Cerebellar cortex (tissue), 1 donor: ENCODE data around the gene ZNF655.
"Not testable (repeated sequence)": the region's sequence is repeated elsewhere in the genome, so short reads cannot be mapped to it uniquely, and the experiment has no call there.

Source experiments
- DNase-seq: peaks from one replicate; pipeline ENCODE4 v3.0.0-alpha.2; 2015; ENCODE audit warnings: low spot score

The ZNF655 gene, protein sequence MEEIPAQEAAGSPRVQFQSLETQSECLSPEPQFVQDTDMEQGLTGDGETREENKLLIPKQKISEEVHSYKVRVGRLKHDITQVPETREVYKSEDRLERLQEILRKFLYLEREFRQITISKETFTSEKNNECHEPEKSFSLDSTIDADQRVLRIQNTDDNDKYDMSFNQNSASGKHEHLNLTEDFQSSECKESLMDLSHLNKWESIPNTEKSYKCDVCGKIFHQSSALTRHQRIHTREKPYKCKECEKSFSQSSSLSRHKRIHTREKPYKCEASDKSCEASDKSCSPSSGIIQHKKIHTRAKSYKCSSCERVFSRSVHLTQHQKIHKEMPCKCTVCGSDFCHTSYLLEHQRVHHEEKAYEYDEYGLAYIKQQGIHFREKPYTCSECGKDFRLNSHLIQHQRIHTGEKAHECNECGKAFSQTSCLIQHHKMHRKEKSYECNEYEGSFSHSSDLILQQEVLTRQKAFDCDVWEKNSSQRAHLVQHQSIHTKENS

DNA sequence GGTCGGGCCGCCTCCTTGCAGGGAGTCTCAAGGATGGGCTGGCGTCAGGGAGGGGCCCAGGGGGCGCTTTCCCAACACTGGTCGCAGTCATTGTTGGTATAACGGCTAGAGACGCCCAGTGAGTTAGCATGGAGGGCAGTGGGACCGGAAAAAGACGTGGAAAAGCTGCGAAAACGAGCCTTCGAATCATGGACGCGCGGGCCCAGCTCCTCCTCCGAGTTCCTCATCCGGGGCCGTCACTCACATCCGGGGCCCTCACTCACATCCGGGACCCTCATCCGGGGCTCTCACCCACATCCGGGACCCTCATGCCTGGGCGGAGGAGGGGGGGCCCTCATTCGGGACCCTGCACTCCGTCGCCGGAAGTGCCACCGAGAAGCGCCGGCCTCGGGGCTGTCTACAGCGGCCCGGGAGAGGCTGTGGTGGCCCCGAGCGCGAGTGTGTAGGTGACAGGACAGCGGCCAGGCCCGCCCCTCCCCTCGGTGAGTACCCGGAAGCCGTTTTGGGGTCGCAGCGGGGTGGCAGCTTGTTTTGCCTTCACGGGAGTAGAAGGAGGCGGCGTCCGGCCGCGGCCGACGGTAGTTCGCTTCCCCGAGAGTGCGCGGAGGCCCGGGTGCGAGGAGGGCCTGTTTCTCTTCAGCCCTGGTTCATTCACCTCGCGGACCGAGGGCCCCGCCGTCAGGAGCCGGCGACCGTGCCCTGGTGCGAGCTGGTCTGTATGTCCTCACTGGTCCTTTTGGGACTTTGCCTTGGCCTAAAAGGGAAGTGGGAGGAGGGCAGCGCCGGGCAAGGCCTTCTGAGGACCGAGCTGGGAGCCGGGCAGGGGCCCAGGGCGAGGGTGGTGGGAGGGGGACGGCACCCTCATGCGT is at the start of gene ZNF655:
TSS of gene ZNF655 (plus strand) at position 337 of the 869 bp plus-strand sequence. CDS start 1,918 bp downstream, outside the sequence.
- peak; percentile 88 for DNase-seq

DNA sequence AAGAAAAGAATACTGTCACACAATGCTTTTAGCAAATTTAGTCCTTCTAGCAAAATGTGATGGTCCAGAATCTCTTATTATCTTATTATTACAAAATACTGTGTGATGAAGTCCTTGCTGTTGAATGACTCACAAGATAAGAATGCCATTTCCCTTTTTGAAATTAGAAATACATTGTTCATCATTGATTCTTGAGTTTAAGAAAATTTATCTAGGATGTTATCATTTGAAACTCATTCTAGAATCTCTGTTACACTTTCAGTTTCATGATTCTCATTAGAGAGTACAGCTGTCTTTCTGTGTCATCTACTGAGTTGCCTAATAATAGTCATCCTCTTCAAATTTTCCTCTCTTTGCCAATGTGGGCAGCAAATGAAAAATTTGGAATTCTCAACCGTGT is 44.4 kb upstream of the ZNF655 start:
- DNase-seq: no peak

DNA sequence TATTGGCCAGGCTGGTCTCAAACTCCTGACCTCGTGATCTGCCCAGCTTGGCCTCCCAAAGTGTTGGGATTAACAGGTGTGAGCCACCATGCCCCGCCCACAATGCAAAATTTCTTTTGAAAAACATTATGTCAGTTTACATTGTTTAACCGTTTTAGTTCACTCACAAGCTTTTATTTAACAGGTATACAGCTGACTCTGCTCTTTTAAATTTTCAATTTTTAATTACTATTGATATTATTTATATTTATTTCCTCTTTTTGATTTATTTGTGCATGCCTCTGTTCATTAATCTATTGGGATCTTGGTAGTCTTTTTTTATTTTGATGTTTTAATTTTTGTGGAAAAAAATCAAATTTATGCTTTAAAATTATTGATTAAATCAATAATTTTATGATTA is 37.0 kb upstream of the ZNF655 start:
- no peak for DNase-seq

DNA sequence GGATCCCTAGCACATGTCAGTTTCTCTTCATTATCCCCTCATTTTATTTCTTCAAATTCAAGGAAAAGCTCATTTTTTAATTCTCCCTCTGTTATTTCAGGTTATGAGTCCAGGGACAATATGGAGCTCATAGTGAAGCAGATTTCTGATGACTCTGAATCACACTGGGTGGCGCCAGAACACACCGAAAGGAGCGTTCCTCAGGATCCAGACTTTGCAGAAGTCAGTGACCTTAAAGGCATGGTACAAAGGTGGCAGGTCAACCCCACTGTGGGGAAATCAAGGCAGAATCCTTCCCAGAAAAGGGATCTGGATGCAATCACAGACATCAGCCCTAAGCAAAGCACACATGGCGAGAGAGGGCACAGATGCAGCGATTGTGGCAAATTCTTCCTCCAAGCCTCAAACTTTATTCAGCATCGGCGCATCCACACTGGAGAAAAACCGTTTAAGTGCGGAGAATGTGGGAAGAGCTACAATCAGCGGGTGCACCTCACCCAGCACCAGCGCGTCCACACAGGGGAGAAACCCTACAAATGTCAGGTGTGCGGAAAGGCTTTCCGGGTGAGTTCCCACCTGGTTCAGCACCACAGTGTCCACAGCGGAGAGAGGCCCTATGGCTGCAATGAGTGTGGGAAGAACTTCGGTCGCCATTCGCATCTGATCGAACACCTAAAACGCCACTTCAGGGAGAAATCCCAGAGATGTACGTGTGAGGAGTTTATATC is 32.6 kb upstream of the ZNF655 start:
- no peak for DNase-seq

DNA sequence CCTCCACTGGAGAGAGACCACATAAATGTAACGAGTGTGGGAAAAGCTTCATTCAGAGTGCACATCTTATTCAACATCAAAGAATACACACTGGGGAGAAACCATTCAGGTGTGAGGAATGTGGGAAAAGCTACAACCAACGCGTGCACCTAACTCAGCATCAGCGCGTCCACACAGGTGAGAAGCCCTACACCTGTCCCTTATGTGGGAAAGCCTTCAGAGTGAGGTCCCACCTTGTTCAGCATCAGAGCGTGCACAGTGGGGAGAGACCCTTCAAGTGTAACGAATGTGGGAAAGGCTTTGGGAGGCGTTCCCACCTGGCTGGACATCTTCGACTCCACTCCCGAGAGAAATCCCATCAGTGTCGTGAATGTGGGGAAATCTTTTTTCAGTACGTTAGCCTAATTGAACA is 27.1 kb upstream of the ZNF655 start:
- DNase-seq: no peak

DNA sequence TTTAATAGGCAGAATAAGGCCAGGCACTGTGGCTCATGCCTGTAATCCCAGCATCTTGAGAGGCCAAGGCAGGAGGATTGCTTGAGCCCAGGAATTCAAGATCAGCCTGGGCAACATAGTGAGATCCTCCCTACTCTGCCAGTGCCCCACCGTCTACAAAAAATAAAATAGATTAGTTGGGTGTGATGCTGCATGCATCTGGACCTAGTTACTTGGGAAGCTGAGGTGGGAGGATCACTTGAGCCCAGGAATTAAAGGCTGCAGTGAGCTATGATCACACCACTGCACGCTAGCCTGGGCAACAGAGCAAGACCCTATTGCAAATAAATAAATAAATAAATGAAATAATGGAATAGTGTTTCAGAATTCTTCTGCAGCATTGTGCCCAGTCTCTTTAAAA is 22.8 kb upstream of the ZNF655 start:
- no peak for DNase-seq

DNA sequence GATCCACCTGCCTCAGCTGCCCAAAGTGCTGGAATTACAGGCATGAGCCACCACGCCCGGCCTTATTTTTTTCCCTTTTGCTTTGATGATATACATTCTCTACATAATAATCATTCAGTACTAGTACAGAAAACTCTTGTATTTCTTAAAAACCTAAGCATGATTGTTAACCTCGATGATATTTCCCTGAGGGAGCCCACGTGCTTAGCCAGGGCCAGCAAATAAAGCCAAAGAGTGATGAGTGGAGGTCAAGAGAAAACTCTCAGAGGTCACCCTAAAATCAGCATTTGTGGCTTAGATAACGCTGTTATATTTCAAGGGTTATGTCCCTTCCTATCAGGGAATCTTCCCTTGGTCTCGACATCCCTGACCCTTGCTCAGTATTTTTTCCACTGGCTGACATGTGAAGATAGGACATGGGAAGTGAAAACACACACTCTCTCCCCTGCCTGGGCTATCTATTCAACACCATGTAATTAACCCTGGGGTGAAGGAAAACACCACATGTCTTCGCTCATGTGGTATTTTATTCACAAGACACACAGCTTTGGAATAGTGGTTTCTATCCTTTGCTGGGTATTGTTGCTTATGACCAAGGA is 19.1 kb upstream of the ZNF655 start:
- no peak for DNase-seq

DNA sequence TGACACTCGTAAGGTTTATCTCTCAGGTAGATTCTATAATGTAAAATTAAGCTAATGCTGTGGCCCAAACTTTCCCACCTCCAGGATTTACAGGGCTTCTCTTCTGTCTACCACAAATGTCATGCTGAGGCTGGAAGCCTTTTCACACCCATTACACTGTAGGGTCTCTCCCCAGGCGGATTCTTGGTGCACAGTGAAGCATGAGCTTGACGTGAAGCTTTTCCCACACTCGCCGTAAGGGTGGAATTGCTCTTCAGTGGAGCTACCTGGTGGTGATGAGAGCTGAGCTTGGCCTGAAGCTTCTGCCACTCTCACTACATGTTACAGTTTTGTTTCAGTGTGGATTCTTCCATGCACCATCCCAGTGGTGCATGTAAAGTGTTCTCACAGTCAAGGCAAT is 17.9 kb upstream of the ZNF655 start:
- DNase-seq: no peak

DNA sequence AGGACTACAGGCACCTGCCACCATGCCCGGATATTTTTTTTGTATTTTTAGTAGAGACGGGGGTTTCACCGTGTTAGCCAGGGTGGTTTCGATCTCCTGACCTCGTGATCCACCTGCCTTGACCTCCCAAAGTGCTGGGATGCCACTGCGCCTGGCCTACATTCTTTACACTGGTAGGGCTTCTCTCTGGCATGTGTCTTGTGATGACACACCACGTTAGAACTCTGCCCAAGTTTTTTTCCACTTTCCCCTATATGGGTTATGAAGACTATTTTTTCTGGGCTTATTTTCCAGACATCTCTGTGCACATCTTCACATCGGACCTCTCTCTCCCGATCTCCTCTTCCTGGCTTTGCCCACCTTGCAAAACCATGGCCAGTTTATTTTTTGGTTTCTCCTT is 17.2 kb upstream of the ZNF655 start:
- DNase-seq: no peak

DNA sequence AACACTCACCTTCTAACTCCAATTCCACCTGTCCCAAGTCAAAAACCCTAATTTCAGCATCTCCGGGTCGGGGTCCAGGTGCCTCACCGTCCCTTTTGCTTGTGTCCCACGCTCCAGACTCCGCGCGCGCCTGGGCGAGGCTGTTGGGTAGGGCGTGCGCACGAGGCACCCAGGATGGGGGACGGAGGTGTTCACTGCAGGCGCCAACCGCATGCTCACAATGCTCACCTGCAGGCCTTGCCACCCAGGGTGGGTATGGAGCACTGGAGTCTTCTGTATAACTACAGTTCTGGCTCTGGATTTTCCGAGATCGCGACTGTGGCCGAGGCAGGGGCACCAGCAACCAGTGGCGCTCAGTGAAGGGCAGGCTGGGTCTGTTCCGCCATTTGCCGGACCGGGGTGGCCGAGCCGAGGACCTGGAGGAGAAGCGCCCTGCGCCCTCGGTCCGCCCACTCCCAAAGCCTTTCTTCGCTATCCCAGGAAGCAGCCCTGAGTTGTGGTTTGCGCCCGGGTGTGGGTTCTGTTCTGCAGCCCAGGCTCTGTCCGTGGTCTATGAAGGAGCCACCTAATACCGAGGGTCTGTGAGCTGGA is 15.3 kb upstream of the ZNF655 start:
- DNase-seq: no peak

DNA sequence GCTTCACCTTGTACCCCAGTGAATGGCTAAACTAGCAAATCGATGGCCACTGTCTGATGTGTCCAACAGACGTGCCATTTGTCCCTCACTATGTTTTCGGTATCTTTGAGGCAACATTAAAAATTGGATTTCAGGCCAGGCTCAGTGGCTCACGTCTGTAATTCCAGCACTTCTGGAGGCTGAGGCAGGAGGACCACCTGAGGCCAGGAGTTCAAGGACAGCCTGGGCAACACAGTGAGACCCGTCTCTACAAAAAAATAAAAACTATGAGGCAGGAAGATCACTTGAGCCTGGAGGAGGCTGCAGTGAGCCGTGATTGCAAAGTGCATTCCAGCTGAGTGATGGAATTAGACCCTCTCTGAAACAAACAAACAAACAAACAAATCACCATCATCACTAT is 14.5 kb upstream of the ZNF655 start:
- no peak for DNase-seq

DNA sequence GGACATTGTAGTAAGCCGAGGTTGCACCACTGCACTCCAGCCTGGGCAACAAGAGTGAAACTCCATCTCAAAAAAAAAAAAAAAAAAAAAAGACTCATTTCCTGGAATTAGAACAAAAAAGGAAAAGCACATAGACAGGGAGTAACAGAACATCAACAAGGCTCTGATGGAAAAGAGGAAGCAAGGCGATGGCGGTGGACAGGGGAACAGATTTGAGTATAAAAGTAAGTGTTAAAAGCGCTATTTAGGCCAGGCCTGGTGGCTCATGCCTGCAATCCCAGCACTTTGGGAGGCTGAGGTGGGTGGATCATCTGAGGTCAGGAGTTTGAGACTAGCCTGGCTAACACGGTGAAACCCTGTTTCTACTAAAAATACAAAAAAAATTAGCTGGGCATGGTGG is 13.1 kb upstream of the ZNF655 start:
- DNase-seq: not testable (repeated sequence)

DNA sequence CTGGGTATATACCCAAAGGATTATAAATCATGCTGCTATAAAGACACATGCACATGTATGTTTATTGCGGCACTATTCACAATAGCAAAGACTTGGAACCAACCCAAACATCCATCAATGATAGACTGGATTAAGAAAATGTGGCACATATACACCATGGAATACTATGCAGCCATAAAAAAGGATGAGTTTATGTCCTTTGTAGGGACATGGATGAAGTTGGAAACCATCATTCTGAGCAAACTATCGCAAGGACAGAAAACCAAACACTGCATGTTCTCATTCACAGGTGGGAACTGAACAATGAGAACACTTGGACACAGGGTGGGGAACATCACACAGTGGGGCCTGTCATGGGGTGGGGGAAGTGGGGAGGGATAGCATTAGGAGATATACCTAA is 8.9 kb upstream of the ZNF655 start:
- DNase-seq: not testable (repeated sequence)

DNA sequence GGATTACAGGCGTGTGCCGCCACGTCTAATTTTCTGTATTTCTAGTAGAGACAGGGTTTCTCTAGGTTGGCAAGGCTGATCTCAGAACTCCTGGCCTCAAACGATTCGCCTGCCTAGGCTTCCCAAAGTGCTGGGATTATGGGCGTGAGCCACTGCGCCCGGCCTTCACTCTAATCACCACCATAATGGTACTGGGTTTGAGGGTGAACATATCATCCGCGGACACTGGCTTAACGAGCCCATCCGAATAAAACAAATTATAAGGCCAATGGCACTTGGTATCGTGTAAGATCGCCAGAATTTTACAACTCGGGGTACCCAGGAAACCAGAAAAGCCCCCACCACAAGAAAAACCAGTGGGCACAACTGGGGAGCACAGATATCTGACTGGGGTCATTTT is 7.1 kb upstream of the ZNF655 start:
- DNase-seq: no peak

DNA sequence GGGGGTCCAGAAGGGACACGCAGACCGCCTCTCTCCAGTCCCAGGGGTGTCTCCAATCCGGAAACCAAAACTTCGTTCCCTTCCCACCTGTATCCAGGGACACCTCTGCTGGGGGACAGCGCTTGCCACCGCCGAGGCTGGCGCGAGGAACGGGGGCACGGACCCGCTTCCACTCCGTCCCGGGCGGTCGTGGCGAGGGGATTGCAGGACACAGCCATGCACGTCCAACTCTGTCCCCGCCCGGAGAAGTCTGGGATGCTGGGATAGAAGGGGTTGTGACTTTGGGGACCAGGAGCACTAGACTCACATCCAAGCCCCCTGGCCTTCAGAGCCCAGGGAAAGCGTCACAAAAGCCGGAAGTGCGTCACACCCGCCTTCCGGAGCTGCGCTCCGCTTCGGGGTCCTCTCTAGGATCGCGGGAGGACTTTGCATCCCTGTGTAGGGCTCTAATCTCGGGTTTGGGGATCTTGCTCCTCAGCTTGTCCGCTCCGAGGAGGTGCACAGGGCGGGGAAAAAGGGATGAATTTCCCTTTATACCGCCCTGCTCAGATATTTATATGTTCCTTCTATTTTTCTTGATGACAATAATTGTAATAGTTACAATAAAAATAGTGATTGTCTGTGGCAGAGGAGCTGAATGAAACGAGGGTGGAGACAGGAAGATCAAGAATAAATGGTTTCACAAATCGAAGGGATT is 6.5 kb upstream of the ZNF655 start, which contains the start of gene FAM200A:
TSS of gene FAM200A (minus strand) at position 348 of the 697 bp plus-strand sequence. CDS start 3,707 bp downstream, outside the sequence.
- DNase-seq: peak; percentile 96

DNA sequence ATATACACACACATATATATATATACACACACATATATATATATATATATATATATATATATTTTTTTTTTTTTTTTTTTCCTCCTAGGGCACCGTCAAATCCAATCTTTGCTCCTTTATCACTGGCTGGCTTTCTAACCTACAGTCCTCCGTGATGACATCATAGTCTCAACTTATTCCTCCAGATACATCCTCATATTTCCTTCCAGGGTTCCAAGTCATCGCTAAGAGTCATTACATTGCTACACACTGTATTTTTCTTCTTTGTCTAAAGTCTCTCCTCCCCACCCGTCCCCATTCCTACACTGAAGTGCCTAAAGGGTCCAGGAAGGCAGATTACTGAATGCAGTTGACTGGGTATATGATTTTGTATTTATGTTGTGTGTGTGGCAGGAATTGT is 5.4 kb upstream of the ZNF655 start:
- DNase-seq: no peak

DNA sequence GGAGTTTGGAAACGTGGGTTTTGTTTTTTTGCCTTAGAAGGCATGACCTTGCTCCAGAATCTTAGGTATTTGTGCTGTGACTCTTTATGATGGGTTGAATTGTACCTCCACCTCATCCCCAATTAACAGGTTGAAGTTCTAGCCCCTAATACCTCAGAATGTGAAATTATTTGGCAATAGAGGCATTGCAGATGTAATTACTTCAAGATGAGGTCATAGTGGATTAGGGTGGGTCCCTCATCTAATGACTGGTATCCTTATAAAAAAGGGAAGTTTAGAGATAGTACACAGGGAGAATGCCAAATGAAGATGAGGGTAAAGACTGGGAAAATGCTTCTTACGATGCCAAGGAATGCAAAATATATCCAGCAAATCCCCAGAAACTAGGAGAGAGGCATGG is 3.5 kb upstream of the ZNF655 start:
- no peak for DNase-seq

DNA sequence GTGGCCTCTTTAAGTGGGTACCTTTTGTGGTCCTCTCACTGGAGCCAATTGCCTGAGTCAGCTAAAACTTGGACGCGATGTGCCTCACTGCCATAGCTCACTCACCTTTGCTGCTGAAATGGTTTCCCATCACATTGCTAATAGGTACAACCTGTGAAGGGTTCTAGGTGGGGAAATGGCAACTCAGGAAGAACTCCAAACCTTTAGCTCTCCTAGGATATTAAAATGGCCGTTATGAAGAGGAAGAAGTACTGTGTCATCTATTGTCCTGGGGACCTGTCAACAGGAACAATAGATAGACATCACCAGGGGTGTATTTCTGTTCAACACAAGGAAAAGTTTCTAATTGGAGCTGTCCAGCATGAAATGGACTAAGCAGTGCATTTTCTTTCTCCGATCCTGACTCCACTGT is 1.2 kb upstream of the ZNF655 start:
- no peak for DNase-seq

DNA sequence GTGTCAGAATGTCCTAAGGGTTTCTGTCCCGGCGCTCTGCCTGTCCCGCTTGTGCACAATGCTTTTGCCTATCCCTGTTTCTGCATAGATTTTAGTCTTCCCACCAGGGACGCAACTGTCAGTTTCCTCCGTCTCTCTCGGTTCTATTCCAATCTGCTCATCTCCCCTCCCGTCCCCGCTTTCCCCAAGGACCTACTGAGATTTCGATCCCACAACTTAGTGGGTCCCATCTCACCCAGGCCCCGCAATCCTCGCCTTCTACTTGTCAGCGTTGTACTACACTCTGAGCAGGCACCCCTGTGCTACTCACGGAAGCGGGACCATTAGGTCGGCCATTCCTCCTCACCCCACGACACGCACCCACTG is 519 bp upstream of the ZNF655 start:
- DNase-seq: peak; percentile 27

DNA sequence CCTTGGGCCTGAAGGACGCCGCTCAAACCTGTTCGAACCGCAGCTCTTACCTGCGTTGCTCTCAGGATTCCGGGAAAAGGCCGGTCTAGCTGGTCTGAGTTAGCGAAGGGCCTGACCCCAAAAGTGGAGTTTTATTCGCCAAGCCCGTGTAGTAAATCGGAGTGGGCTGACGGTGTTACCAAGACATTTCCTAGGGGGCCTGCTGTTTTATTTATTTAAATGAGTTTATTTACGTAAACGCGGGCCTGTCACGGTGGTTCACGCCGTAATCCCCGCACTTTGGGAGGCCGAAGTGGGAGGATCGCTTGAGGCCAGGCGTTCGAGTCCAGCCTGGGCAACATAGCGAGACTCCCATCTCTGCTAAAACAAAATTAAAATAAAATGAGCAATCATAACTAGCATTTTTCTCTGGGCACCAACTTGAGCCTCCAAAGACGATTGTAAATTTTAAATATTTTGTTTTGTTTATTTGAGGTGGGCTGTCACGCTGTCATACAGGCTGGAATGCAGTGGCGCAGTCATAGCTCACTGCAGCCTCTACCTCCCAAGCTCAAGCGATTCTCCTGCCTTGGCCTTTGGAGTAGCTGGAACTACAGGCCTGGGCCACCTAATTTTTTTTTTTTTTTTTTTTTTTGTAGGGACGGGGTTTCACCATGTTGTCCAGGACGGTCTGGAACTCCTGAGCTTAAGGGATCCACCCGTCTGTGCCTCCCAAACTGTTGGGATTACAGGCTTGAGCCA is 903 bp downstream of the ZNF655 start:
- no peak for DNase-seq
